ENCODE measurements around the gene ARHGAP31. TPM values are rescaled to one million over a fixed set of nuclear protein-coding genes. Genes with fewer than 3 reads are reported as not detected.

The ARHGAP31 gene
- total and polyA plus RNA-seq, 2 donors (not counting 1 experiment from before 2014, with no cell fraction given), result 3.5 to 8.1 TPM

GRCh38 chr3:119313461-119313860 is 19.3 kb downstream of the ARHGAP31 start:
- Histone ChIP-seq H3K27ac (ENCODE audit: insufficient read depth, low read length) (no peak overlapping the region), H3K9me3 (ENCODE audit: control insufficient read depth, insufficient read depth, low read depth, low read length) (no peaks in the 10 kb centered on the region), H3K4me2 (ENCODE audit: extremely low read depth, insufficient read depth, low read length) (no peak overlapping the region), H3K4me3 (replicated peaks in 1 of 4; ENCODE audit: control extremely low read depth in 1 of 4, insufficient read depth in 1 of 4, low read depth in 3 of 4, low read length in 4 of 4) (no peak overlapping the region), H4K20me1 (ENCODE audit: control insufficient read depth, extremely low read depth, insufficient read depth, low read length) (no peaks in the 10 kb centered on the region), H3K36me3 (ENCODE audit: control insufficient read depth, insufficient read depth, low read length) (no peaks in the 10 kb centered on the region), H3K79me2 (ENCODE audit: control insufficient read depth, insufficient read depth, low read length) (no peaks in the 10 kb centered on the region), H3K4me1 (ENCODE audit: control insufficient read depth, extremely low read depth, insufficient read depth, low read length) (peaks cover 22% of the 10 kb centered on the region), H3K27me3 (ENCODE audit: control insufficient read depth, insufficient read depth, low read length) (no peaks in the 10 kb centered on the region), H3K9ac (ENCODE audit: insufficient read depth, low read length) (no peak overlapping the region), H2AFZ (ENCODE audit: low read length) (no peak overlapping the region)
- TF ChIP-seq EZH2 (IDR thresholded peaks at IDR 0.05; ENCODE audit: low read length, missing control alignments) (no peak), CTCF (conservative IDR thresholded peaks at IDR 0.05 in 1 of 2, IDR thresholded peaks at IDR 0.05 in 1 of 2; ENCODE audit: low read depth in 1 of 2, low read length in 2 of 2) (no peak)
- DNase-seq (ENCODE audit: low read depth in 2 of 2), result no peak

GRCh38 chr3:119314821-119315220 is 20.6 kb downstream of the ARHGAP31 start:
- no peaks in the 10 kb centered on the region for H3K79me2 ChIP-seq (ENCODE audit: control insufficient read depth, insufficient read depth, low read length)
- TF ChIP-seq CTCF (conservative IDR thresholded peaks at IDR 0.05 in 1 of 2, IDR thresholded peaks at IDR 0.05 in 1 of 2; ENCODE audit: low read depth in 1 of 2, low read length in 2 of 2) (no peak), EZH2 (IDR thresholded peaks at IDR 0.05; ENCODE audit: low read length, missing control alignments) (no peak)
- no peak overlapping the region for H3K4me3 ChIP-seq (replicated peaks in 1 of 4; ENCODE audit: control extremely low read depth in 1 of 4, insufficient read depth in 1 of 4, low read depth in 3 of 4, low read length in 4 of 4)

GRCh38 chr3:119315600-119316312 is 21.6 kb downstream of the ARHGAP31 start:
- Histone ChIP-seq H3K27ac (ENCODE audit: insufficient read depth, low read length) (no peak overlapping the region), H3K9me3 (ENCODE audit: control insufficient read depth, insufficient read depth, low read depth, low read length) (no peaks in the 10 kb centered on the region)

More at GRCh38 chr3:119314821-119315220, 20.6 kb downstream of the ARHGAP31 start:
- no peaks in the 10 kb centered on the region for H3K9me3 ChIP-seq (ENCODE audit: control insufficient read depth, insufficient read depth, low read depth, low read length)
- H3K36me3 ChIP-seq (ENCODE audit: control insufficient read depth, insufficient read depth, low read length), result no peaks in the 10 kb centered on the region
- no peak overlapping the region for H3K4me2 ChIP-seq (ENCODE audit: extremely low read depth, insufficient read depth, low read length)
- no peak overlapping the region for H3K9ac ChIP-seq (ENCODE audit: insufficient read depth, low read length)
- no peaks in the 10 kb centered on the region for H4K20me1 ChIP-seq (ENCODE audit: control insufficient read depth, extremely low read depth, insufficient read depth, low read length)
- no peak overlapping the region for H2AFZ ChIP-seq (ENCODE audit: low read length)
- no peak overlapping the region for H3K27ac ChIP-seq (ENCODE audit: insufficient read depth, low read length)
- no peak for DNase-seq (ENCODE audit: low read depth in 2 of 2)
- peaks cover 16% of the 10 kb centered on the region for H3K4me1 ChIP-seq (ENCODE audit: control insufficient read depth, extremely low read depth, insufficient read depth, low read length)
- H3K27me3 ChIP-seq (ENCODE audit: control insufficient read depth, insufficient read depth, low read length), result no peaks in the 10 kb centered on the region

More at GRCh38 chr3:119315600-119316312, 21.6 kb downstream of the ARHGAP31 start:
- no peaks in the 10 kb centered on the region for H3K79me2 ChIP-seq (ENCODE audit: control insufficient read depth, insufficient read depth, low read length)
- H4K20me1 ChIP-seq (ENCODE audit: control insufficient read depth, extremely low read depth, insufficient read depth, low read length), result no peaks in the 10 kb centered on the region
- peaks cover 9% of the 10 kb centered on the region for H3K4me1 ChIP-seq (ENCODE audit: control insufficient read depth, extremely low read depth, insufficient read depth, low read length)
- no peak for TF ChIP-seq EZH2 (IDR thresholded peaks at IDR 0.05; ENCODE audit: low read length, missing control alignments)
- no peak for TF ChIP-seq CTCF (conservative IDR thresholded peaks at IDR 0.05 in 1 of 2, IDR thresholded peaks at IDR 0.05 in 1 of 2; ENCODE audit: low read depth in 1 of 2, low read length in 2 of 2)
- no peaks in the 10 kb centered on the region for H3K27me3 ChIP-seq (ENCODE audit: control insufficient read depth, insufficient read depth, low read length)
- H3K4me3 ChIP-seq (replicated peaks in 1 of 4; ENCODE audit: control extremely low read depth in 1 of 4, insufficient read depth in 1 of 4, low read depth in 3 of 4, low read length in 4 of 4), result no peak overlapping the region
- no peak for DNase-seq (ENCODE audit: low read depth in 2 of 2)
- no peaks in the 10 kb centered on the region for H3K36me3 ChIP-seq (ENCODE audit: control insufficient read depth, insufficient read depth, low read length)
- no peak overlapping the region for H3K4me2 ChIP-seq (ENCODE audit: extremely low read depth, insufficient read depth, low read length)
- H3K9ac ChIP-seq (ENCODE audit: insufficient read depth, low read length), result no peak overlapping the region
- no peak overlapping the region for H2AFZ ChIP-seq (ENCODE audit: low read length)
